Measurements from ENCODE around the gene FCRL6.

The FCRL6 gene

GRCh38 chr1:159800177-159800930 is 1.8 kb upstream of the FCRL6 start:
- DNase-seq, result no peak

GRCh38 chr1:159803956-159804689 is 2.0 kb downstream of the FCRL6 start:
- no peak for DNase-seq

- DNase-seq, result no peak
Observed at GRCh38 chr1:159804924-159805323, 2.8 kb downstream of the FCRL6 start.

DNA sequence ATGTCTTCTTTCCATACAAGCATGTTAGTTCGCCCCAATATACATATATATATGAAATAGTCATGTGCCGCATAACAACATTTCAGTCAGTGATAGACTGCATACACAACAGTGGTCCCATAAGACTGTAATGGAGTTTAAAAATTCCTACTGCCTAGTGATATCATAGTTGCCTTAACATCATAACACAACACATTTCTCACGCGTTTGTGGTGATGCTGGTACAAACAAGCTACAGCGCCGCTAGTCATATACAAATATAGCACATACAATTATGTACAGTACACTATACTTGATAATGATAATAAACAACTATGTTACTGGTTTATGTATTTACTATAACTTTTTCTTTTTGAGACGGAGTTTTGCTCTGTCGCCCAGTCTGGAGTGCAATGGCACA is 13.8 kb downstream of the FCRL6 start:
- no peak for DNase-seq

DNA sequence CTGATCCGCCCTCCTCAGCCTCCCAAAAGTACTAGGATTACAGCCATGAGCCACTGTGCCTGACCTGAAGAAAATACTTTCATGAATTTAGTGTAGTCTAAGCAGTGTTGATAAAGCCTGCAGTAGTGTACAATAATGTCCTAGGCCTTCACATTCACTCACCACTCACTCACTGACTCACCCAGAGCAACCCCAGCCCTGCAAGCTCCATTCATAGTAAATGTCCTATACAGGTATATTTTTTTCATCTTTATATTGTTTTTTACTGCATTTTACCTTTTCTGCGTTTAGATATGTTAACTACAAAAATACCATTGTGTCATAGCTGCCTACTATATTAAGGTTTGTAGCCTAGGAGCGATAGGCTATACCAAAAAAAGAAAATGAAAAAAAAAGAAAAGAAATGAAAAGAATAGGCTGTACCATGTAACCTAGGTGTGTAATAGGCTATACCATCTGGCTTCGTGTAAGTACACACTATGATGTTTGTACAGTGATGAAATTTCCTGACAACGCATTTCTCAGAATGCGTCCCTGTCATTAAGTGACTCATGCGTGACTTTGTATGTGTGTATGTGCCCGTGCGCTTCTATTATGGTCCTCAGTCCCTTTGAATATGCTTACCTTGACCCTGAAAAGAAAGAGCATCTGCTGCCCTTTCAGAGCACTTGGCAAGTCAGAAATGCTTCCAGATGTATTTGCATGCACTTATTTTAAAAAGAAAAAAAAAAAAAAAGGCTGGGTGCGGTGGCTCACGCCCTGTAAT is 15.3 kb downstream of the FCRL6 start:
- DNase-seq, result no peak

GRCh38 chr1:159821171-159821867 is 19.2 kb downstream of the FCRL6 start:
- DNase-seq, result peak; percentile 84

DNA sequence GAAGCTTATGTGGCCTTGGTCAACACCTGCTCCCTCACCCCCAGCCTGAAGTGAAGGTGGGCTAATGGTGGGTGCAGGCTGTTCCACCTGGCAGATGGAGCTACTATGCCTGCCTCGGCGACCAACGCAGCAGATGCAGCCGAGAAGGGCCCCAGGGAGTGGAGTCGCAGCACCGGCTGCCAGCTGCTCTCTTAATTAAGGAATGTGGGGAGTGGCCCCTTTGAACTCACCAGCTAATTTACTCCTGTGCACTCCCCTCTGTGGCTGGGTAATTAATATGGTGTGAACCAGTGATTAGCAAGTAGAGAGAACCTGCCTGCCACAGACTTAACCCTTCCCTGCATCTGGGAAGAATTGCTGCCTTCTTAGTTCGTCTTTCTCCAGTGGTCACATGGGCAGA is 21.2 kb downstream of the FCRL6 start:
- DNase-seq, result peak; percentile 98

GRCh38 chr1:159825564-159825963 is 23.4 kb downstream of the FCRL6 start:
- no peak for DNase-seq

- no peak for DNase-seq
Observed at GRCh38 chr1:159826441-159827101, 24.4 kb downstream of the FCRL6 start, which contains the start of gene SLAMF8. SLAMF8 (plus strand) TSS chr1:159826873; CDS start chr1:159826899, 26 bp downstream.

GRCh38 chr1:159827102-159827490 is 24.9 kb downstream of the FCRL6 start:
- no peak for DNase-seq

GRCh38 chr1:159827549-159827948 is 25.4 kb downstream of the FCRL6 start:
- DNase-seq, result no peak

- DNase-seq, result no peak
Observed at GRCh38 chr1:159828176-159828575, 26.0 kb downstream of the FCRL6 start.

- DNase-seq, result no peak
Observed at GRCh38 chr1:159828581-159829272, 26.6 kb downstream of the FCRL6 start.

DNA sequence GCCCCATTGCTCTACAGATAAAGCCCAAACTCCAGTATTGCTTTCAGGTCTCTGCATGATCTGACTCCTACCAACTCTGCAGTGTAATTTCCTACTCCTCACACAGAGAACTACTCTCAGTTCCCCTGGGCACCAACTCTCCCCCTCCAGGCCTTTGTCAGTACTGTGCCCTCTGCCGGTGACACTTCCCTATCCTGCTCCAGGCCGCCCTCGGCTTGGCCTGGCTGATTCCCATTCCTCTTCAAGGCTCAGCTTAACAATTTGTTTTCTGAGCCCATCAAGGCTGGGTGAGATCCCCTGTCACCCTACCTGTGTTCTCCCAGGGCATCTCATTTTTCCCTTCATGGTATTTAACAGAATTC is 27.1 kb downstream of the FCRL6 start:
- peak; percentile 74 for DNase-seq

- no peak for DNase-seq
Observed at GRCh38 chr1:159829822-159830465, 27.8 kb downstream of the FCRL6 start.

DNA sequence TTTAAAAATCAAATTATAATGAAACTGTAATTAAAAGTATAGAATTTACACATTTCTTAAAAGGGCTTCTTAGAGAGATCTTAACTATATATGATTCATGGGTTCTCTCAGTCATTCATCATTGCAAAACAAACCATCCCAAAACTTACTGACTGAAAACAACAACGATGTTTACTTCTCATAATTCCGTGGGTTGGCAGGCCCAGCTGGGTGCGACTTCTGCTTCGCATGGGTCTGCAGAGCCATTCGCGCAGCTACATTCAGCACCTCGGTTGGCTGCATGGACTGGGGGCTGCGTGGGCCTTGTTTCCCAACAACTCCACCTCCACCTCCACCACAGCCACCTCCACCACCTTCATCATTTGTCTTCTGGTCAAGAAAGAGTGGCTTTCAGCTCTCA is 28.6 kb downstream of the FCRL6 start:
- no peak for DNase-seq

- peak; percentile 72 for DNase-seq
Observed at GRCh38 chr1:159831412-159832141, 29.4 kb downstream of the FCRL6 start.

DNA sequence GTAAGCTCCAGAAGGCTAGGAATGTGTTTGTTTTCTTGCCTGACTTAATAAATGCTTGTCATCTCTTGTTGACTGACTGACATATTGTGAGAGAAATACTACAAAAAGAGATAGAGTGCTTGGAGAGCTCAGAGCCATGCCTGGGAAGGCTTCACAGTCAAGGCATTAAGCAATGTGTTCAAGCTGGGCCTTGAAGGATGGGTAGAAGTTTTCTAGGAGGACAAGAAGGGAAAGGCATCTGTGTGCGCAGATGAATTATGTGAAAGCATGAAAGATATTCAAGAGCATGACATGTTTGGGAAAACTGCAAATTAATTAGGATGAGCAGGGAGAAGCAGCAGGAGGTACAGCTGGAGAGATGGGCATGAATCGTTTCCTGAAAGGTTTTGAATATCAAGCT is 30.1 kb downstream of the FCRL6 start:
- DNase-seq, result no peak

GRCh38 chr1:159835356-159835755 is 33.2 kb downstream of the FCRL6 start:
- no peak for DNase-seq

DNA sequence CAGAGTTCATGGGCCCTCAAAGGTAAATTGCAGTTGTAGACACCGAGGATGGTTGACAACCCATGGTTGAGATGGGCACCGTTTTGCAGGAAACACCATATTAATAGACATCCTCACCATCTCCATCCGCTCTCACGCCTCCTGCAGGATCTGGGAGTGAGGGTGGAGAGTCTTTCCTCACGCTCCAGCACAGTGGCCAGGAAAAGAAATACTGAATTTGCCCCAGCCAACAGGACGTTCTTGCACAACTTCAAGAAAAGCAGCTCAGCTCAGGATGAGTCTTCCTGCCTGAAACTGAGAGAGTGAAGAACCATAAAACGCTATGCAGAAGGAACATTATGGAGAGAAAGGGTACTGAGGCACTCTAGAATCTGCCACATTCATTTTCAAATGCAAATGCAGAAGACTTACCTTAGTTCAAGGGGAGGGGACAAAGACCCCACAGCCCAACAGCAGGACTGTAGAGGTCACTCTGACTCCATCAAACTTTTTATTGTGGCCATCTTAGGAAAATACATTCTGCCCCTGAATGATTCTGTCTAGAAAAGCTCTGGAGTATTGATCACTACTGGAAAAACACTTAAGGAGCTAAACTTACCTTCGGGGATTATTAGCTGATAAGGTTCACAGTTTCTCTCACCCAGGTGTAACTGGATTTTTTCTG is 33.8 kb downstream of the FCRL6 start:
- no peak for DNase-seq

All from NCI-H82 (cell line).